ENCODE results near the gene THSD7B. TPM values are rescaled to one million over a fixed set of nuclear protein-coding genes. Genes with fewer than 3 reads are reported as not detected.

THSD7B gene
- total and polyA plus RNA-seq, 9 of the 15 experiments (the other 6 are each of a cell fraction or from before 2014, with no cell fraction given) = not detected

DNA sequence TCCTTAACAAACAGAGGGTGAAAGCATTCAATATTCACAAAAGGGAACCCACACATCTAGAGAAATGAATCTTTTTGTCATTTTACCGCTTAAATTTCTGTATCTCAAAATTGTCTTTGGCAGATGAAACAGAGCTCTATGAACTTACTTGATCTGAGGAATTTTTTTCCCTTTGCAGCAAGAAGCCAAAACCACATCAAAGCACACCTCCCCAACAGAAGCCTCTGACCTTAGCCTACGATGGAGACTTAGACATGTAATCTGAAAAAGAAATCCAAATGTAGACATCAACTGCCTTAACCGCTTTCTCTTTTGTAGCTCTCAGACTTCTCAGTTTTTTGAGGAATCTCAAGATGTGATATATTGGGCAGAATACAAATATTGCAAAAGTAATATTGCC, 911.0 kb downstream of the THSD7B start:
- Histone ChIP-seq H3K27me3 (ENCODE audit: control insufficient read depth in 2 of 2, insufficient read depth in 2 of 2, low read length in 2 of 2) (no peaks in the 10 kb centered on the region), H3K9me3 (replicated peaks; ENCODE audit: control insufficient read depth, insufficient read depth, low read depth, low read length) (no peaks in the 10 kb centered on the region), H3K9ac (ENCODE audit: insufficient read depth in 1 of 2, low read depth in 2 of 2, low read length in 2 of 2) (no peak overlapping the region), H3K9me1 (ENCODE audit: control insufficient read depth, insufficient read depth, low read length) (no peaks in the 10 kb centered on the region), H3K4me1 (replicated peaks in 1 of 2; ENCODE audit: control insufficient read depth in 2 of 2, insufficient read depth in 2 of 2, low read length in 2 of 2) (no peaks in the 10 kb centered on the region), H4K20me1 (replicated peaks; ENCODE audit: control insufficient read depth, insufficient read depth, low read length) (no peaks in the 10 kb centered on the region), H3K27ac (ENCODE audit: extremely low read depth, low read depth, low read length) (no peak overlapping the region), H3K79me2 (ENCODE audit: control insufficient read depth, insufficient read depth, low read length) (no peaks in the 10 kb centered on the region), H3K36me3 (ENCODE audit: control insufficient read depth, insufficient read depth, low read length) (no peaks in the 10 kb centered on the region), H3K4me2 (ENCODE audit: insufficient read depth, low read length) (no peak overlapping the region), H3K4me3 (no peak overlapping the region), H2AFZ (ENCODE audit: low read depth, low read length) (no peak overlapping the region)
- intact Hi-C loops (cut with micrococcal nuclease) = no loop called here
- in situ Hi-C loops (cut with MboI) = no loop called here
- ATAC-seq (no peak), DNase-seq (ENCODE audit: extremely low read depth in 1 of 4, low spot score in 3 of 4) (no peak), FAIRE-seq (no peak)
- 2% methylated on average over 3 of the region's 3 CpGs for WGBS (ENCODE audit: insufficient coverage, low coverage, missing lambda C conversion rate)
- TF ChIP-seq, protein P1, sequence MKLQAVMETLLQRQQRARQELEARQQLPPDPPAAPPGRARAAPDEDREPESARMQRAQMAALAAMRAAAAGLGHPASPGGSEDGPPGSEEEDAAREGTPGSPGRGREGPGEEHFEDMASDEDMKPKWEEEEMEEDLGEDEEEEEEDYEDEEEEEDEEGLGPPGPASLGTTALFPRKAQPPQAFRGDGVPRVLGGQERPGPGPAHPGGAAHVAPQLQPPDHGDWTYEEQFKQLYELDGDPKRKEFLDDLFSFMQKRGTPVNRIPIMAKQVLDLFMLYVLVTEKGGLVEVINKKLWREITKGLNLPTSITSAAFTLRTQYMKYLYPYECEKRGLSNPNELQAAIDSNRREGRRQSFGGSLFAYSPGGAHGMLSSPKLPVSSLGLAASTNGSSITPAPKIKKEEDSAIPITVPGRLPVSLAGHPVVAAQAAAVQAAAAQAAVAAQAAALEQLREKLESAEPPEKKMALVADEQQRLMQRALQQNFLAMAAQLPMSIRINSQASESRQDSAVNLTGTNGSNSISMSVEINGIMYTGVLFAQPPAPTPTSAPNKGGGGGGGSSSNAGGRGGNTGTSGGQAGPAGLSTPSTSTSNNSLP (IDR thresholded peaks at IDR 0.05; ENCODE audit: borderline replicate concordance, low read depth, low read length) = no peak
- no peak for TF ChIP-seq BCOR (IDR thresholded peaks at IDR 0.05)
- no peak for TF ChIP-seq TAF9B (IDR thresholded peaks at IDR 0.05; ENCODE audit: partially characterized antibody)
- no peak for TF ChIP-seq ELF4 (CRISPR knock-in tag; IDR thresholded peaks at IDR 0.05)
- no peak for TF ChIP-seq NFIC (IDR thresholded peaks at IDR 0.05)
- TF ChIP-seq FOS (IDR thresholded peaks at IDR 0.05; ENCODE audit: extremely low read depth, insufficient read length) = no peak
- TF ChIP-seq, protein P2, sequence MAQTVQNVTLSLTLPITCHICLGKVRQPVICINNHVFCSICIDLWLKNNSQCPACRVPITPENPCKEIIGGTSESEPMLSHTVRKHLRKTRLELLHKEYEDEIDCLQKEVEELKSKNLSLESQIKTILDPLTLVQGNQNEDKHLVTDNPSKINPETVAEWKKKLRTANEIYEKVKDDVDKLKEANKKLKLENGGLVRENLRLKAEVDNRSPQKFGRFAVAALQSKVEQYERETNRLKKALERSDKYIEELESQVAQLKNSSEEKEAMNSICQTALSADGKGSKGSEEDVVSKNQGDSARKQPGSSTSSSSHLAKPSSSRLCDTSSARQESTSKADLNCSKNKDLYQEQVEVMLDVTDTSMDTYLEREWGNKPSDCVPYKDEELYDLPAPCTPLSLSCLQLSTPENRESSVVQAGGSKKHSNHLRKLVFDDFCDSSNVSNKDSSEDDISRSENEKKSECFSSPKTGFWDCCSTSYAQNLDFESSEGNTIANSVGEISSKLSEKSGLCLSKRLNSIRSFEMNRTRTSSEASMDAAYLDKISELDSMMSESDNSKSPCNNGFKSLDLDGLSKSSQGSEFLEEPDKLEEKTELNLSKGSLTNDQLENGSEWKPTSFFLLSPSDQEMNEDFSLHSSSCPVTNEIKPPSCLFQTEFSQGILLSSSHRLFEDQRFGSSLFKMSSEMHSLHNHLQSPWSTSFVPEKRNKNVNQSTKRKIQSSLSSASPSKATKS (CRISPR knock-in tag; IDR thresholded peaks at IDR 0.05) = no peak
- TF ChIP-seq LCOR (CRISPR knock-in tag; IDR thresholded peaks at IDR 0.05) = no peak
- no peak for TF ChIP-seq HMGN3 (IDR thresholded peaks at IDR 0.05; ENCODE audit: borderline replicate concordance, extremely low read depth, insufficient read length, low read depth, low read length)
- TF ChIP-seq RFX7 (CRISPR knock-in tag; IDR thresholded peaks at IDR 0.05) = no peak
- no peak for TF ChIP-seq SLC30A9 (CRISPR knock-in tag; IDR thresholded peaks at IDR 0.05)
- TF ChIP-seq, protein P3, sequence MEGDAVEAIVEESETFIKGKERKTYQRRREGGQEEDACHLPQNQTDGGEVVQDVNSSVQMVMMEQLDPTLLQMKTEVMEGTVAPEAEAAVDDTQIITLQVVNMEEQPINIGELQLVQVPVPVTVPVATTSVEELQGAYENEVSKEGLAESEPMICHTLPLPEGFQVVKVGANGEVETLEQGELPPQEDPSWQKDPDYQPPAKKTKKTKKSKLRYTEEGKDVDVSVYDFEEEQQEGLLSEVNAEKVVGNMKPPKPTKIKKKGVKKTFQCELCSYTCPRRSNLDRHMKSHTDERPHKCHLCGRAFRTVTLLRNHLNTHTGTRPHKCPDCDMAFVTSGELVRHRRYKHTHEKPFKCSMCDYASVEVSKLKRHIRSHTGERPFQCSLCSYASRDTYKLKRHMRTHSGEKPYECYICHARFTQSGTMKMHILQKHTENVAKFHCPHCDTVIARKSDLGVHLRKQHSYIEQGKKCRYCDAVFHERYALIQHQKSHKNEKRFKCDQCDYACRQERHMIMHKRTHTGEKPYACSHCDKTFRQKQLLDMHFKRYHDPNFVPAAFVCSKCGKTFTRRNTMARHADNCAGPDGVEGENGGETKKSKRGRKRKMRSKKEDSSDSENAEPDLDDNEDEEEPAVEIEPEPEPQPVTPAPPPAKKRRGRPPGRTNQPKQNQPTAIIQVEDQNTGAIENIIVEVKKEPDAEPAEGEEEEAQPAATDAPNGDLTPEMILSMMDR (IDR thresholded peaks at IDR 0.05 in 2 of 3, conservative IDR thresholded peaks at IDR 0.05 in 1 of 3; ENCODE audit: insufficient read depth in 2 of 3, low read depth in 1 of 3, low read length in 3 of 3) = no peak
- no peak for TF ChIP-seq ZSCAN29 (IDR thresholded peaks at IDR 0.05)
- CTCF ChIA-PET (ENCODE audit: low intra/inter-chr PET ratio) = no interaction called here
- no TSS peak for BruUV-seq (replicated peaks)
- POLR2A ChIA-PET = no interaction called here

Data from K562 (cell line).